ENCODE data around the gene SIRT5. TPM values are rescaled to one million over a fixed set of nuclear protein-coding genes. Genes with fewer than 3 reads are reported as not detected.

The SIRT5 gene
- polyA plus RNA-seq, 1 donor from 2014 or later: 15.9 TPM

- no peak for TF ChIP-seq POLR2AphosphoS5 (IDR thresholded peaks at IDR 0.05)
- no peak for TF ChIP-seq EZH2 (IDR thresholded peaks at IDR 0.05; ENCODE audit: borderline replicate concordance, insufficient read depth, low read length, poor library complexity, severe bottlenecking)
- no peak for TF ChIP-seq EP300 (conservative IDR thresholded peaks at IDR 0.05; ENCODE audit: poor library complexity, severe bottlenecking)
- TF ChIP-seq SMC3 (conservative IDR thresholded peaks at IDR 0.05; ENCODE audit: poor library complexity): no peak
- no peak for TF ChIP-seq REST (IDR thresholded peaks at IDR 0.05; ENCODE audit: borderline replicate concordance)
- TF ChIP-seq RAD21 (conservative IDR thresholded peaks at IDR 0.05): no peak
- TF ChIP-seq MXI1 (conservative IDR thresholded peaks at IDR 0.05; ENCODE audit: poor library complexity, severe bottlenecking): no peak
- no peak for TF ChIP-seq TAF1 (IDR thresholded peaks at IDR 0.05; ENCODE audit: low read depth)
- no peak for TF ChIP-seq CTCF (IDR thresholded peaks at IDR 0.05; ENCODE audit: poor library complexity, severe bottlenecking)
- Histone ChIP-seq H2AFZ (ENCODE audit: low read depth, low read length) (no peak overlapping the region), H3K4me2 (ENCODE audit: low read length) (no peak overlapping the region), H3K27me3 (ENCODE audit: insufficient read depth, low read depth, low read length) (no peaks in the 10 kb centered on the region), H3K9me3 (ENCODE audit: low read length) (no peaks in the 10 kb centered on the region), H4K20me1 (ENCODE audit: insufficient read depth) (no peaks in the 10 kb centered on the region), H3K9ac (ENCODE audit: low read length) (no peak overlapping the region), H3K9me2 (ENCODE audit: insufficient read depth, low read length) (no peaks in the 10 kb centered on the region), H3K4me3 (ENCODE audit: low read length) (no peak overlapping the region), H3F3A (ENCODE audit: insufficient read depth, low read length, poor library complexity, severe bottlenecking) (no peaks in the 10 kb centered on the region), H3K27ac (ENCODE audit: low read length) (no peak overlapping the region), H3K36me3 (ENCODE audit: insufficient read depth, low read length) (no peaks in the 10 kb centered on the region), H3K79me2 (replicated peaks; ENCODE audit: insufficient read depth, low read length) (no peaks in the 10 kb centered on the region)
Observed at GRCh38 chr6:13590574-13591153, 16.3 kb downstream of the SIRT5 start.

GRCh38 chr6:13591205-13591921 lies 17.0 kb downstream of the SIRT5 start:
- no peaks in the 10 kb centered on the region for H3F3A ChIP-seq (ENCODE audit: insufficient read depth, low read length, poor library complexity, severe bottlenecking)
- H3K4me3 ChIP-seq (ENCODE audit: low read length): no peak overlapping the region
- no peaks in the 10 kb centered on the region for H3K9me2 ChIP-seq (ENCODE audit: insufficient read depth, low read length)
- H3K4me2 ChIP-seq (ENCODE audit: low read length): no peak overlapping the region
- H3K9ac ChIP-seq (ENCODE audit: low read length): no peak overlapping the region
- H2AFZ ChIP-seq (ENCODE audit: low read depth, low read length): no peak overlapping the region
- no peaks in the 10 kb centered on the region for H4K20me1 ChIP-seq (ENCODE audit: insufficient read depth)
- H3K36me3 ChIP-seq (ENCODE audit: insufficient read depth, low read length): no peaks in the 10 kb centered on the region
- H3K9me3 ChIP-seq (ENCODE audit: low read length): no peaks in the 10 kb centered on the region
- H3K27ac ChIP-seq (ENCODE audit: low read length): no peak overlapping the region
- no peaks in the 10 kb centered on the region for H3K27me3 ChIP-seq (ENCODE audit: insufficient read depth, low read depth, low read length)
- no peaks in the 10 kb centered on the region for H3K79me2 ChIP-seq (replicated peaks; ENCODE audit: insufficient read depth, low read length)
- no peak for TF ChIP-seq CTCF (IDR thresholded peaks at IDR 0.05; ENCODE audit: poor library complexity, severe bottlenecking)
- no peak for TF ChIP-seq TAF1 (IDR thresholded peaks at IDR 0.05; ENCODE audit: low read depth)
- no peak for TF ChIP-seq POLR2AphosphoS5 (IDR thresholded peaks at IDR 0.05)

Measured in neural cell (in vitro differentiated cells).